Nephron (organoid): Measurements from ENCODE around the gene EPS8L1.
"Not testable (repeated sequence)": the region's sequence is repeated elsewhere in the genome, so short reads cannot be mapped to it uniquely, and the experiment has no call there.

ENCODE experiments used
- H3K27ac Mint-ChIP-seq, 3 experiments: 2 replicates each; pipeline ENCODE4 v1.8.0; 2020; ENCODE audit warnings: mixed read lengths in 3 of 3, mild to moderate bottlenecking in 2 of 3, moderate library complexity in 1 of 3
- H3K27me3 Mint-ChIP-seq: 2 replicates; pipeline ENCODE4 v1.8.0; 2021; ENCODE audit warnings: low read depth, mild to moderate bottlenecking, moderate library complexity, mixed read lengths
- H3K36me3 Mint-ChIP-seq: 2 replicates; pipeline ENCODE4 v1.8.0; 2020; ENCODE audit warnings: low read depth, mixed read lengths
- H3K4me1 Mint-ChIP-seq: 2 replicates; pipeline ENCODE4 v1.8.0; 2020; ENCODE audit warnings: mixed read lengths
- H3K4me3 Mint-ChIP-seq, 3 experiments: 2 replicates each; pipeline ENCODE4 v1.8.0; 2020; ENCODE audit warnings: mild to moderate bottlenecking in 3 of 3, mixed read lengths in 3 of 3, moderate library complexity in 2 of 3
- H3K9me3 Mint-ChIP-seq: 2 replicates; pipeline ENCODE4 v1.8.0; 2020; ENCODE audit warnings: mixed read lengths
- TF ChIP-seq, protein P1 (sequence below), 3 experiments: fragments of 200-600 bp; sonication (generic); IDR thresholded peaks; one replicate each; pipeline ENCODE4 v1.5.0; 2021; ENCODE audit warnings: antibody characterized with exemption in 3 of 3; ENCODE audit not compliant: unreplicated experiment in 3 of 3

Gene EPS8L1

DNA sequence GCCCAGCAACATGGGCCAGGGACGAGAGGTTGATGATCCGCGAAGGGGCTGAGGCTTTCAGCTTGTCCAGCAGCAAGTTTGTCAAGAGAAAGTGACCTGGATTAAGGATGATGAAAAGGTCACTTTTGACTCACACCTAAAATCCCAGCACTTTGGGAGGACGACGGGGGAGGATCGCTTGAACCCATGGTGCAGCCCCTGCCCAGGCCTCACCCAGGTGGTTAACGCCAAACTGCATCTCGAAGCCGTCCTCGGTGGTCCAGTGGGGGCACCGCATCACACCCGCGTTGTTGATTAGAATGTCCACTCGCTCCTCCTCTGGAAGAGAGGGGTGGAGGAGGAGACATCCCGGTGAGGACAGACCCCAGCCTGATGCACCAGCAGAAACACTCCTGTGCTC, 27.2 kb upstream of the EPS8L1 start:
- Mint-ChIP-seq H3K27me3 (no peaks in the 10 kb centered on the region), H3K4me3 (no peak overlapping the region), H3K27ac (no peak overlapping the region), H3K36me3 (peaks cover 35% of the 10 kb centered on the region), H3K4me1 (no peaks in the 10 kb centered on the region), H3K9me3 (no peaks in the 10 kb centered on the region)
- TF ChIP-seq, protein P1, sequence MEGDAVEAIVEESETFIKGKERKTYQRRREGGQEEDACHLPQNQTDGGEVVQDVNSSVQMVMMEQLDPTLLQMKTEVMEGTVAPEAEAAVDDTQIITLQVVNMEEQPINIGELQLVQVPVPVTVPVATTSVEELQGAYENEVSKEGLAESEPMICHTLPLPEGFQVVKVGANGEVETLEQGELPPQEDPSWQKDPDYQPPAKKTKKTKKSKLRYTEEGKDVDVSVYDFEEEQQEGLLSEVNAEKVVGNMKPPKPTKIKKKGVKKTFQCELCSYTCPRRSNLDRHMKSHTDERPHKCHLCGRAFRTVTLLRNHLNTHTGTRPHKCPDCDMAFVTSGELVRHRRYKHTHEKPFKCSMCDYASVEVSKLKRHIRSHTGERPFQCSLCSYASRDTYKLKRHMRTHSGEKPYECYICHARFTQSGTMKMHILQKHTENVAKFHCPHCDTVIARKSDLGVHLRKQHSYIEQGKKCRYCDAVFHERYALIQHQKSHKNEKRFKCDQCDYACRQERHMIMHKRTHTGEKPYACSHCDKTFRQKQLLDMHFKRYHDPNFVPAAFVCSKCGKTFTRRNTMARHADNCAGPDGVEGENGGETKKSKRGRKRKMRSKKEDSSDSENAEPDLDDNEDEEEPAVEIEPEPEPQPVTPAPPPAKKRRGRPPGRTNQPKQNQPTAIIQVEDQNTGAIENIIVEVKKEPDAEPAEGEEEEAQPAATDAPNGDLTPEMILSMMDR (IDR thresholded peaks at IDR 0.05; ENCODE audit: unreplicated experiment in 3 of 3): no peak

DNA sequence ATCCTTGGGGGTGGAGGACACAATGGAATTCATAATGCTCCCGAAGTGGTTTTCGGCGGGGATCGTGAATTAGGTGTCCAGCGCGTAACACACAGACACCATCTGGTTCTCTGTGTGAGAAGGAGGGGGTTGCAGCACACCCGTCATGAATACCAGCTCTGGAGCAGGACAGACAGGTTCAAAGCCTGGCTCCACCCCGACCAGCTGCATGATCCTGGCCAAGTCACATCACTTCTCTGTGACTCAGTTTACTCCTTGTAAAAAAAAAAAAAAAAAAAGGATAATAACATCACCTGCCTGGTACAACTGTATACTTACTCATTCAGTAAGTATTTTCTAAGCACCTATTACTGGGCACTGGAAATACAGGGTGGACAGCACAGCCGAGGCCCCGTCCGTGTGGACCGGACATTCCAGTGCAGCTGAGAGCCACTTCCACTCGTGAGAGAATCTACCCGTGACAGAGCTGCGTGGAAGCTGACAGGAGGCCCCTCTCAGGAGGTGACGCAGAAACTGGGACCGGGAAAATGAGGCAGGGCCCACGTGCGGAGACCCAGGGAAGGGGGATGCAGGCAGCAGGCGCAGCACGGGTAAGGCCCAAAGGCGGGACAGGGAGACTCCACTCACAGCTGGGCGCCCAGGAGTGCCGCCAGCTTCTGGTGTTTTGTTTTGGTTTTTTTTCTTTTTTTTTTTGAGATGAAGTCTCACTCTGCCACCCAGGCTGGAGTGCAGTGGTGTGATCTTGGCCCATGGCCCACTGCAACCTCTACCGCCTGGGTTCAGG, 24.7 kb upstream of the EPS8L1 start:
- H3K4me3 Mint-ChIP-seq: no peak overlapping the region
- H3K4me1 Mint-ChIP-seq: no peaks in the 10 kb centered on the region
- peaks cover 44% of the 10 kb centered on the region for H3K36me3 Mint-ChIP-seq
- H3K27me3 Mint-ChIP-seq: no peaks in the 10 kb centered on the region
- H3K27ac Mint-ChIP-seq: no peak overlapping the region
- H3K9me3 Mint-ChIP-seq: no peaks in the 10 kb centered on the region
- TF ChIP-seq, protein P1 (IDR thresholded peaks at IDR 0.05; ENCODE audit: unreplicated experiment in 3 of 3): no peak

DNA sequence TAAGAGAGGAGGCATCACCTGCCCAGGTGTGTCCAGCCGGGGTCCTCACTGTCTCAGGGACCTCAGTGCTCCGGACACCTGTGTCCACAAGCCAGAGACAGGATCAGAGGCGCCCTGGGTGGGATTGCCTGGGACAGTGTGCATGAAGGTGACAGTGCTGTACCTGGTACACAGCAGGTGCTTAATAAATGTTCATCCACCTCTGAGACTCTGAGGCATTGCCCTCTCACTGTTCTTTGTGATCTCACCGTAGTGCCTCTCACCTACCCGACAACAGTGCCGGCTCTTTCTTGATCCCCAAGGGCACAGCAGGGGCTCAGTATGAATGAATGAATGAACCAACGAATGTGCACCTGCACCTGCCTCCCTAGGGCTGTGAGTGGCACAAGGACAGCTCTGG, 21.9 kb upstream of the EPS8L1 start:
- no peaks in the 10 kb centered on the region for H3K27me3 Mint-ChIP-seq
- H3K4me3 Mint-ChIP-seq: no peak overlapping the region
- H3K9me3 Mint-ChIP-seq: no peaks in the 10 kb centered on the region
- no peaks in the 10 kb centered on the region for H3K4me1 Mint-ChIP-seq
- H3K27ac Mint-ChIP-seq: no peak overlapping the region
- TF ChIP-seq, protein P1 (IDR thresholded peaks at IDR 0.05; ENCODE audit: unreplicated experiment in 3 of 3): no peak
- peaks cover 52% of the 10 kb centered on the region for H3K36me3 Mint-ChIP-seq

DNA sequence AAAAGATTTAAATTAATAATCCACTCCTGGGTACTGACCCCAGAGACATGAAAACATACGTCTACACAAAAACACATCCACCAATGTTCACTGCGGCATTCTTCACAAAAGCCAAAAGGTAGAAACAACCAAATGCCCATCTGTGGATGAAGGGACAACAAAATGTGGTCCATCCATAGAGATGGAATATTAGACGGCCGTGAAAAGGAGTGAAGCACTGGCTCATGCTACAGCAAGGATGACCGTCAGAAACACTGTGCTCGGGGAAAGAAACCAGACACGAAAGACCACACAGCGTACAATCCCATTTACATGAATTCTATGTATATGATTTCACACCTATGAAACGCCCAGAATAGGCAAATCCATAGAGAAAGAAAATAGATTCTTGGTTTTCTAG, 18.8 kb upstream of the EPS8L1 start:
- H3K9me3 Mint-ChIP-seq: no peaks in the 10 kb centered on the region
- H3K27ac Mint-ChIP-seq: no peak overlapping the region
- TF ChIP-seq, protein P1 (IDR thresholded peaks at IDR 0.05; ENCODE audit: unreplicated experiment in 3 of 3): no peak
- H3K4me3 Mint-ChIP-seq: no peak overlapping the region
- H3K27me3 Mint-ChIP-seq: no peaks in the 10 kb centered on the region
- H3K36me3 Mint-ChIP-seq: peaks cover 54% of the 10 kb centered on the region
- peaks cover 4% of the 10 kb centered on the region for H3K4me1 Mint-ChIP-seq

DNA sequence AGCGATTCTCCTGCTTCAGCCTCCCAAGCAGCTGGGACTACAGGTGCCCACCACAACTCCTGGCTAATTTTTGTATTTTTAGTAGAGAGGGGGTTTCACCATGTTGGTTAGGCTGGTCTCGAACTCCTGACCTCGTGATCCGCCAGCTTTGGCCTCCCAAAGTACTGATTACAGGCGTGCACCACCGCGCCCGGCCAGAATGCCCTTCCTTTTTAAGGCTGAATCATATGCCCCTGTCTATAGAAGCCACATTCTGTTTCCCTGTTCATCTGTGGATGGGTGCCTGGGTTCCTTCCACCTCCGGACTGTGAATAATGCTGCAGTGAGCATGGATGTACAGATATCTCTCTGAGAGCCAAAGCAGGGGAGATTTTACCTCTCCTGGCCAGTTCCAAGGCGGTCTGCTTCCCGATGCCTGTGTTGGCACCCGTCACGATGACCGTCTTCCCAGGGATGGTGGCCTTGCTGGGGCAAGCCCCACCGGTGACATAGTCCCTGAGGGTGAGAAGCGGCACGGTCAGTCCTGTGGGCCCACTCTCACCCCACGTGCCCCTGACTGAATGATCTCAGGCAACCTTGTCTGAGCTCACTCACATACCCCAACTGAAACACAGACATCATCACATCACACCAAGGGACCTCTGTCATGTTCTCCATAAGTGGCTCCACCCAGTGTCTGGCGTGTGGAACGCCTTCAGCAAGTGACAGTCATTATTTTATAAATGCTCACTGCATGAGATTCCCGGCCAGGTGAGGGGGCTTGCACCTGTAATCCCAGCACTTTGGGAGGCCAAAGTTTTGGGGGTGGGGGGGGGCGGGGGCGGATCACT, 16.7 kb upstream of the EPS8L1 start:
- Mint-ChIP-seq H3K36me3 (peaks cover 41% of the 10 kb centered on the region), H3K4me1 (peaks cover 4% of the 10 kb centered on the region), H3K4me3 (no peak overlapping the region), H3K9me3 (no peaks in the 10 kb centered on the region), H3K27me3 (peaks cover 9% of the 10 kb centered on the region), H3K27ac (no peak overlapping the region)
- TF ChIP-seq, protein P1 (IDR thresholded peaks at IDR 0.05; ENCODE audit: unreplicated experiment in 3 of 3): no peak

DNA sequence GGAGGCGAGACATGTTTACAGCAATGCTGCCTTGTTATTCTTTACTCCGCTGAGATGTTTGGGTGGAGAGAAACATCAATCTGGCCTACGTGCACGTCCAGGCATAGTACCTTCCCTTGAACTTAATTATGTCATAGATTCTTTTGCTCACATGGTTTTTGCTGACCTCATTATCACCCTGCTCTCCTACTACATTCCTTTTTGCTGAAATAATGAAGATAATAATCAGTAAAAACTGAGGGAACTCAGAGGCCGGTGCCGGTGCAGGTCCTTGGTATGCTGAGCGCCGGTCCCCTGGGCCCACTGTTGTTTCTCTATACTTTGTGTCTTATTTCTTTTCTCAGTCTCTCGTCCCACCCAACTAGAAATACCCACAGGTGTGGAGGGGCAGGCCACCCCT, 15.4 kb upstream of the EPS8L1 start:
- H3K27me3 Mint-ChIP-seq: peaks cover 20% of the 10 kb centered on the region
- H3K9me3 Mint-ChIP-seq, H3K4me1 Mint-ChIP-seq: not testable (repeated sequence)
- peaks cover 34% of the 10 kb centered on the region for H3K36me3 Mint-ChIP-seq
- H3K4me3 Mint-ChIP-seq: peak overlapping the region; percentile 29 to 52 (median 31)
- H3K27ac Mint-ChIP-seq: peak overlapping the region; percentile 23 to 40 (median 32)
